GM19025 (cell line): ENCODE measurements around the gene WDFY4.

ENCODE experiments used
- ATAC-seq: cut with Tn5 transposase; IDR thresholded peaks from one replicate; pipeline ENCODE4 v1.9.1; 2021; ENCODE audit warnings: mild to moderate bottlenecking, low read depth, moderate library complexity; ENCODE audit not compliant: unreplicated experiment

The WDFY4 gene

DNA sequence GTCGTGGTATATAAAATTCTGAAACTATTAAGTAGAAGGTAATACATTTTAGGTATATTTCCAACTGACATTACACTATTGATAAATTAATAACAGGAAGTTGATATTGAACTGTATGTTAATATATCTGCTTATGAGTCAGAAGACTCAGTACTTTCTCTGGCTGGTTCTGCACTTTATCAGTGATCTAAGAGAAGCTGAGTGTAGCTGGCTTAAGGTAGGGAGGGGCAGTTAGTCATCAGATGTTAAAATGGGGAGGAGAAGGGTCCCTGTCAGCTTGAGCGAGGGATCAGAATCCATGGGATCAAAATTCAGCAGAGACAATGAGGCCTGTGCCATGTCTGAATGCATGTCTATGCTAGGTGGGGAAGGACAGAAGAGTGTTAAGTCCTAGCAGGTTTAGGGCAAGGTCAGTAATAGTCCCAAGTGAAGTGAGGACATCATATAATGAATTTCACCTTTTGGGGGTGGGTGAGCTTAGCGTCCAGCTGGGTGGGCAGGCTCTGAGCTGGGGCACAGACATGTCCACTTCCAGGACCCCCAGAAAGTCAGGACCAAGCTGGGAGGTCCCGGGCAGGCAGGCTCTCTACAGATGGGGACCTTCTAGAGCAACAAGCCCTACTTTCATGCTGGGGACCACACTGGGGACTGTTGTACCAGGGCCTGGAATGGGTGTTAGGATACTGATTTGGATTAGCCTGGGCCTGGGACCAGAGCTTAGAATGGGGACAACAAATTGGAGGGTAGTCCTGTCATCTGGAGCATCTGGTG lies 82.9 kb downstream of the WDFY4 start:
- ATAC-seq, result no peak

GRCh38 chr10:48768144-48768766 lies 83.6 kb downstream of the WDFY4 start:
- no peak for ATAC-seq

- no peak for ATAC-seq
Measured at GRCh38 chr10:48768926-48769325, 84.3 kb downstream of the WDFY4 start.

DNA sequence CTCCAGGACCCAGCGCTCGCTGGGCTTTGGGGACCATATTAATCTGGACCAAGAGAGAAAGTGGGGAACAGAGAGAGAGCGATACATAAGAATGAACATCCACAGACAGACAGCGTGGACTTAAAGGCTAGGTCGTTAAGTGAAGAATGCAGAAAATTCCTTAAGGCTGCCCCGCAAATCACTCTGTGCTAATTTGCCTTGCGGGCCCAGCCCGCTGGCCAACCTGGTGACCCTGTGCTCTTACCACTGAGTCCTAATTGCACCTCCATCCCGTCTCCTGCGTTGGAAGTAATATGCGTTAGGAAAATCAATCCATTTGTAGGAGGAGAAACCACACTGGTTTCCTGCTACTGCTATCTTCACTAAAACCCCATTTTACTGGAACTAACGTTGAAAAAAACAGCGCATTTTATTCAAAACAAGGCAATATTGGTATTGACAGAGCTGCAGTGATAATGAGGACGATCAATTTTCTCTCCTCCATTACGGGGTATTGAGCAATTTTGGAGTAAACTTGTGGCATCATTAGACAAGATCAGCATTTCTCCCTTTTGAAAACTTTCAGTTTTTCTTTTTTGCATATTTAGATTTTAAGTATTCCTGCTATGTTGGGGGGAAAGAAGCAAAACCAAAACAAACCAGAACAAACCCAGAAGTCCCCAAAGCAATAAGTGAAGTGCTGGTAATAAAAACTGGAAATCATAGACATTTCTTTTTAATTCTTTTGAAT lies 85.2 kb downstream of the WDFY4 start:
- ATAC-seq, result no peak

- ATAC-seq, result no peak
Measured at GRCh38 chr10:48770561-48771089, 86.0 kb downstream of the WDFY4 start.

DNA sequence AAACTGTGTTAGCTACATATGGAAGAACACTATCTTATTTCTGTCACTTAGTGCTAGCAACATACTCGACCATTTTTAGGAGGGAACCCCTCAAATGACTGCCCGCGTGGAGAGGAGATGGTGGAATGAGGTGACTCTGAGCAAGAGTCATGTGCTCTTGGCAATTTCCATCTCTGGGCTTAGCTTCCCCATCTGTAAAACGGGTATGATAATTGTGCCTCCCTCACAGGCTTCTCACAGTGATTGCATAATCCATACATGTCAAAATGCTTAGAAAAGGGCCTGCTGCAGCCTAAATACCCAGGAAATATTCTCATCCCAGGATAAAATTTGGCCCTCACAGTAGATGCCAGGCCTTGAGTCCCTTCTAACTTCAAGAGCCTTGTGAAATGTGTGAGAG lies 86.6 kb downstream of the WDFY4 start:
- ATAC-seq, result no peak

DNA sequence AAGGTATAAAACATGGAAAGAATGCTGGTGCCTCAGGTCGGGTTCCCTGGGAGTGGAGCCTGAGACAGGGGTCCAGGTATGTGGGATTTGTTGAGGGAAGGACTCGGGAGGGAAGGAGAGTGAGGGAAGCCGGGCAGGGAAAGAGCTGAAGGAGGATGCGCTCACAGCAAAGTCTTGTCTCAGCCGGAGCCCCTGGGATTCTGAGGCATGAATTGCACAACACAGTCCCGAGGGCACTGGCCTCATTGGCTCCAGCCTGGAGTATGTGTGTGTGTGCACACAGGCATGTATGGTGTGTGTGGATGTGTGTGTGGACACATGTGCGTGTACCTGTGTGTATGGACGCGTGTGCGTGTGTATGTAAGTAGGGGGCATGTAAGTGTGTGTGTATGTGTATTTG lies 87.4 kb downstream of the WDFY4 start:
- no peak for ATAC-seq

DNA sequence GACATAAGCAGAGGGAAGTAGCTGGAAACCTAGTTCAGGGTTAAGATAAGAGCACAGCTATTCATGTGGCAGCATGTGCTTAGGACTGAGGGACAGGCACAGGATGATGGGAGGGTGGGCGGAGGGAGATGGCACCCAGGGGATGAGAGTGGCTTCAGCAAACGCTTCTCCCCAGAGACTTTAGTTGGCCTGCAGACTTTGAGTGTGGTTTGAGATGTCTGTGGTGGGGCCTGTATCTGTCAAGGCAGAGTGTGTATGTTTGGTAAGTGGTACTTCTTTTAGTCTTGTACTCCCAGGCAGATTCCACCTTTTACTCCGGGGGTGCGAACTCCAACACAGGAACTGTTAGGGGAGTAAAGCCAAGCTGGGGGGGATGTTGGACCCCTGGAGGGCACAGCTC lies 88.9 kb downstream of the WDFY4 start:
- ATAC-seq, result no peak

DNA sequence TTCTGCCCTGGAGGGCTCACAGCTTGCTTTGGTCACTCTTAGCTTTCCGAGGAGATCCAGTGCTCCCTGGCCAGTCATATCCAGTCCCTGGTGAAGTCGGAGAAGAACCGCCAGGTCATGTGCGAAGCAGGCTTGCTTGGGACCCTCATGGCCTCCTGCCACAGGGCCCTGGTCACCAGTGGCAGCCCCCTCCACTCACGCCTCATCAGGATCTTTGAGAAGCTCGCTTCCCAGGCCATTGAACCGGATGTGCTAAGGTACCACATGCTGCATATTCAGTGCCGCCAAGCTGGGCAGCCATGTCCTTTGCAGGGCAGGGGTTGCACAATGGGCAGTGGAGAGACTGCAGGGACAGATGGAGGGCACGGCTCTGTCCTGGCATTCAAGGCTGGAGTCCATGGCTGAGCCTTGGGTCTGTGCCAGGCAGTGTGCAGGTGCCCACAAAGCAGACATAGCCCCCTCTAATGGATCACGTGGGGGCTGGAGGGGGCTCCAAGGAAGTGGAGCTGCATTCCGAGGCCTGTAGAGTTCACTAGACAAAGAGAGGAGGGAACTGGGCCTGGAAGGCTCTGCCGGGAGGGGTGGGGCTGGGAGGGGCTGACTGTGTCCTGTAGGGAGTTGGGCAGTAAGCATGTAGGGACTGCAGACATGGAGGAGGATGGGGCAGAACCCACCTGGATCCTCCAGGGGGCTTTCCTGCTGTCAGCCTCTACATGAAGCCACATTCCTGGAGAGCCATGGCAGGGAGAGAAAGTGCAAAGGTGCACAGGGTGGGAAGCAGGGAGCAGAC lies 89.9 kb downstream of the WDFY4 start:
- no peak for ATAC-seq

GRCh38 chr10:48775206-48775517 lies 90.5 kb downstream of the WDFY4 start:
- ATAC-seq, result no peak

- no peak for ATAC-seq
Measured at GRCh38 chr10:48776005-48776522, 91.4 kb downstream of the WDFY4 start.

GRCh38 chr10:48776528-48776927 lies 91.9 kb downstream of the WDFY4 start:
- no peak for ATAC-seq

DNA sequence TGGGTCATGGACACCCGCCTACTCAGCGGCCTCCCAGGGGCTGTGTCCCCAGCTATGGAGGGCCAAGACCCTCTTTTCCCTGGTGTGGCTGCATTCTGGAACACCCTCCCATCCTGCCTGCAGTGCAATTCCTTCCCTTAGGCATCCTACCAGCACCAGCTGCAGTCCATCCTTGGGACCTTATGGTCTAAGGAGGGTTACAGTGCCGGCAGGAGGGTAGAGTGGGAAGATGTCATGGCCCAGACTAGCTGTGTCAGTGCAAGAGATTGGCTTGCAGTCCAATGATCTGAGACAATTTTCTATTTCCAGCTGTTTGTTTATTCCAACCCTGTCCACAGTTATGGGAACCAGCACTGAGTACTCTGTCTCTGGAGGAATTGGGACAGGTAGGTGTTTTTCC lies 92.4 kb downstream of the WDFY4 start:
- ATAC-seq, result no peak

DNA sequence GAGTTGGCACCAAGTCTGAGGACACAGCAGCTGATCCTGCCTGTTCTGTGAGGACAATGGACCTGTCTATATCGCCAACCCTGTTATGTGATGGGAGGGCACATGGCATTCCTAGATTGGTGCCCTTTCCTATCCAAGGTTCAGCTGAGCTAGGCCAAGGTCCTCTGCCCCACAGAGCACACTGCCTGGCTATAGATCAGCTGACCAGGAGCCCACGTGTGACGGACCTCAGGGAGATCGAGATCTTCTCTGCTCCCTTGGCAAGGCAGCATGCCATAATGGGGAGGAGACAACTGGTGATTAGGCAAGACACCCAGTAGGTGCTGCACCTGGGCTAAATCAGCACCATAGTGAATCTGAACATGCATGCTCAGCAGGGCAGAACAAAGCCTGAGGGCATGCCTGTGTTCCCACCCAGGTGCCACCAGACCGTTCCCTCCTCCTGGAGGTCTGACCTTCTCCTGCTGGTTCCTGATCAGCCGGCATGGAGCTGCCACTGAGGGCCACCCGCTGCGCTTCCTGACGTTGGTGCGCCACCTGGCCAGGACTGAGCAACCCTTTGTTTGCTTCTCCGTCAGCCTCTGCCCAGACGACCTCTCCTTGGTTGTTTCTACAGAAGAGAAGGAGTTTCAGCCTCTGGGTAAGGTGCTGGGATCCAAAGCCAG lies 93.7 kb downstream of the WDFY4 start:
- no peak for ATAC-seq

DNA sequence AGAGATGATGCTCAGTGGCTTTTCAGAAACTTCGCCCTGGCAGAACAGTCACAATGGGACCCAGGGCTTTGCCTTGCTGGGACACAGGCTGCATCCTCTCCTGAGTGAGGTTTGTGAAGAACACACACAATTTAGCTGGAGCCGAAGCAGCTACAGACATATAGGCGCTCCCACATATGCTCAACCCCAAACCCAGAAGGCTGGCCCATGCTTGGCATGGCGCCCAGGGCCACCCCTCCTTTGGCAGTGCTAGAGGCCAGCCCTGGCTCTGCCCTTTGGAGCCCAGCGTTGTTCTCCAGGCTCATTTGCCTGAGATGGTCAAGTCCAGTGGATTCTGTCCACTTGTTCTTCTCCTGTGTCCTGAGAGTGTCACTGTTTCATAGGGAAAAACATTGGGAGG lies 94.4 kb downstream of the WDFY4 start:
- no peak for ATAC-seq

- no peak for ATAC-seq
Measured at GRCh38 chr10:48779546-48780152, 95.0 kb downstream of the WDFY4 start.

GRCh38 chr10:48780341-48780740 lies 95.7 kb downstream of the WDFY4 start:
- no peak for ATAC-seq

DNA sequence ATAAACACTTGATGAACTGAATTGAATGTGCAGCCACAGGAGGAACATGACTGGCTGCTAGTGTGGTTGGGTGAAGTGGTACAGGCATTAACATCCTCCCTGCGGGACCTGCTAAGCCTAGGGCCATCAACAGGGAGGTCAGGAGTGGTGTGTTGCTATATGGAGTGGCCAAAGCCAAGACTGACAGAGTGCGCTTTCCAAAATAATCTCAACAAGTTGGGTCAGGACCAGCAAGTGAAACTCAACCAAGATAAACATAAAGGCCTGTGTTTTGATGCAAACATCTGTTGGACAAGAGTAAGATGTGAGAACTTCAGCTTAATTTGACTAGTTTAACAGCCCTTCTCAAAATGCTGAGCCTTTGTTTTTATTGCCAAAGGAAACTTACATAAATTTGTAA lies 97.7 kb downstream of the WDFY4 start:
- no peak for ATAC-seq

- ATAC-seq, result no peak
Measured at GRCh38 chr10:48784031-48784430, 99.4 kb downstream of the WDFY4 start.

GRCh38 chr10:48785796-48786195 lies 101.1 kb downstream of the WDFY4 start:
- no peak for ATAC-seq
